Astrocyte (in vitro differentiated cells and primary cell): ENCODE results near the gene WDR36. TPM values are rescaled to one million over a fixed set of nuclear protein-coding genes. Genes with fewer than 3 reads are reported as not detected.

Experiments used
- DNase-seq: peaks from one replicate; pipeline ENCODE4 v3.0.0-alpha.2; 2010; ENCODE audit warnings: low read depth
- FAIRE-seq: peaks from 2 replicates; lab custom pipeline; 2011; peaks lifted over from hg19 to GRCh38; lab: Jason Lieb, UNC
- H2AFZ ChIP-seq: 2 replicates; pipeline ENCODE4 v1.6.0; 2012; ENCODE audit warnings: low read depth, low read length, inconsistent platforms
- H3K27ac ChIP-seq: 2 replicates; pipeline ENCODE4 v1.5.1; 2011; ENCODE audit warnings: low read depth, low read length, inconsistent platforms
- H3K27me3 ChIP-seq: 2 replicates; pipeline ENCODE4 v1.6.0; 2011; ENCODE audit warnings: low read length, inconsistent platforms; ENCODE audit not compliant: insufficient read depth
- H3K36me3 ChIP-seq: 2 replicates; pipeline ENCODE4 v1.5.1; 2011; ENCODE audit warnings: low read length, inconsistent platforms; ENCODE audit not compliant: insufficient read depth
- H3K4me1 ChIP-seq: 2 replicates; pipeline ENCODE4 v1.5.1; 2011; ENCODE audit warnings: low read length, inconsistent platforms; ENCODE audit not compliant: insufficient read depth
- H3K4me2 ChIP-seq: 2 replicates; pipeline ENCODE4 v1.6.0; 2012; ENCODE audit warnings: low read length, inconsistent platforms
- H3K4me3 ChIP-seq: 2 replicates; pipeline ENCODE4 v1.5.1; 2011; ENCODE audit warnings: low read depth, mild to moderate bottlenecking, low read length, inconsistent platforms; ENCODE audit not compliant: insufficient read depth
- H3K79me2 ChIP-seq: 2 replicates; pipeline ENCODE4 v1.6.0; 2012; ENCODE audit warnings: mild to moderate bottlenecking, low read length, inconsistent platforms; ENCODE audit not compliant: insufficient read depth
- H3K9ac ChIP-seq: 2 replicates; pipeline ENCODE4 v1.6.0; 2012; ENCODE audit warnings: mild to moderate bottlenecking, low read length, inconsistent platforms
- H3K9me3 ChIP-seq: 2 replicates; pipeline ENCODE4 v1.5.1; 2012; ENCODE audit warnings: low read depth, mild to moderate bottlenecking, low read length, inconsistent platforms; ENCODE audit not compliant: insufficient read depth
- H4K20me1 ChIP-seq: 2 replicates; pipeline ENCODE4 v1.6.0; 2012; ENCODE audit warnings: low read length, inconsistent platforms; ENCODE audit not compliant: insufficient read depth
- H3K27ac Mint-ChIP-seq: one replicate; pipeline ENCODE4 v1.8.0; 2021; ENCODE audit warnings: mild to moderate bottlenecking, mixed read lengths; ENCODE audit not compliant: unreplicated experiment
- H3K27me3 Mint-ChIP-seq: one replicate; pipeline ENCODE4 v1.8.0; 2021; ENCODE audit warnings: low read depth, mixed read lengths; ENCODE audit not compliant: unreplicated experiment
- H3K36me3 Mint-ChIP-seq: one replicate; pipeline ENCODE4 v1.8.0; 2021; ENCODE audit warnings: low read depth, mixed read lengths; ENCODE audit not compliant: unreplicated experiment
- H3K4me1 Mint-ChIP-seq: one replicate; pipeline ENCODE4 v1.8.0; 2021; ENCODE audit warnings: low read depth, mixed read lengths; ENCODE audit not compliant: unreplicated experiment
- H3K4me3 Mint-ChIP-seq: one replicate; pipeline ENCODE4 v1.8.0; 2021; ENCODE audit warnings: mild to moderate bottlenecking, moderate library complexity, mixed read lengths; ENCODE audit not compliant: unreplicated experiment
- H3K9me3 Mint-ChIP-seq: one replicate; pipeline ENCODE4 v1.8.0; 2021; ENCODE audit warnings: mild to moderate bottlenecking, mixed read lengths; ENCODE audit not compliant: unreplicated experiment
- CTCF ChIP-seq: IDR thresholded peaks from 2 replicates; pipeline ENCODE4 v1.5.1; 2011; ENCODE audit warnings: low read depth, mild to moderate bottlenecking, inconsistent platforms, low read length, moderate library complexity; ENCODE audit not compliant: insufficient read depth
- EZH2 ChIP-seq: IDR thresholded peaks from 2 replicates; pipeline ENCODE4 v1.6.1; 2012; ENCODE audit warnings: mild to moderate bottlenecking, low read length, inconsistent platforms; ENCODE audit not compliant: insufficient read depth
- total RNA-seq: library from RNA; stranded (reverse); gene quantifications from 2 replicates; pipeline ENCODE4 v1.2.1, GENCODE V29; 2021

WDR36 gene
- total RNA-seq, 1 donor from 2014 or later = 33.4 TPM

- H3K79me2 ChIP-seq = no peaks in the 10 kb centered on the region
- DNase-seq = no peak
- H3K4me2 ChIP-seq = no peak overlapping the region
- Mint-ChIP-seq H3K36me3 (peaks cover 5% of the 10 kb centered on the region), H3K27ac (no peak overlapping the region), H3K27me3 (no peaks in the 10 kb centered on the region), H3K4me1 (peaks cover 36% of the 10 kb centered on the region), H3K9me3 (no peaks in the 10 kb centered on the region), H3K4me3 (no peak overlapping the region)
- TF ChIP-seq CTCF (no peak), EZH2 (no peak)
- FAIRE-seq = no peak
- no peak overlapping the region for H3K9ac ChIP-seq
- no peaks in the 10 kb centered on the region for H3K27me3 ChIP-seq
- H3K27ac ChIP-seq = no peak overlapping the region
- H4K20me1 ChIP-seq = no peaks in the 10 kb centered on the region
- peaks cover 2% of the 10 kb centered on the region for H3K4me1 ChIP-seq
- H3K36me3 ChIP-seq = peaks cover 25% of the 10 kb centered on the region
- H3K4me3 ChIP-seq = no peak overlapping the region
- no peak overlapping the region for H2AFZ ChIP-seq
- H3K9me3 ChIP-seq = no peaks in the 10 kb centered on the region
These were observed 34.7 kb downstream of the WDR36 start for GRCh38 chr5:111126896-111127295.

- no peak overlapping the region for H3K4me3 Mint-ChIP-seq
These were observed 35.5 kb downstream of the WDR36 start for GRCh38 chr5:111127453-111128195.

GRCh38 chr5:111129938-111130337 is 37.8 kb downstream of the WDR36 start:
- Mint-ChIP-seq H3K4me1 (peaks cover 31% of the 10 kb centered on the region), H3K4me3 (no peak overlapping the region), H3K27ac (no peak overlapping the region)

More at GRCh38 chr5:111127453-111128195, 35.5 kb downstream of the WDR36 start:
- no peak overlapping the region for H3K4me2 ChIP-seq
- TF ChIP-seq EZH2 = no peak
- no peak overlapping the region for H2AFZ ChIP-seq
- no peaks in the 10 kb centered on the region for H3K27me3 Mint-ChIP-seq
- H4K20me1 ChIP-seq = no peaks in the 10 kb centered on the region
- H3K4me3 ChIP-seq = no peak overlapping the region
- H3K27ac ChIP-seq = no peak overlapping the region
- H3K9me3 Mint-ChIP-seq = no peaks in the 10 kb centered on the region
- no peaks in the 10 kb centered on the region for H3K9me3 ChIP-seq
- H3K4me1 ChIP-seq = peaks cover 2% of the 10 kb centered on the region
- H3K27me3 ChIP-seq = no peaks in the 10 kb centered on the region
- peaks cover 3% of the 10 kb centered on the region for H3K36me3 Mint-ChIP-seq
- H3K27ac Mint-ChIP-seq = no peak overlapping the region
- no peak overlapping the region for H3K9ac ChIP-seq
- FAIRE-seq (no peak), DNase-seq (no peak)
- H3K36me3 ChIP-seq = peaks cover 19% of the 10 kb centered on the region
- peaks cover 36% of the 10 kb centered on the region for H3K4me1 Mint-ChIP-seq
- H3K79me2 ChIP-seq = no peaks in the 10 kb centered on the region

More at GRCh38 chr5:111129938-111130337, 37.8 kb downstream of the WDR36 start:
- Mint-ChIP-seq H3K9me3 (no peaks in the 10 kb centered on the region), H3K27me3 (no peaks in the 10 kb centered on the region), H3K36me3 (peaks cover 2% of the 10 kb centered on the region)
- Histone ChIP-seq H3K4me3 (no peak overlapping the region), H3K4me2 (peak overlapping the region; percentile 1), H3K36me3 (peaks cover 18% of the 10 kb centered on the region), H2AFZ (no peak overlapping the region), H3K9me3 (no peaks in the 10 kb centered on the region), H3K27ac (no peak overlapping the region), H3K9ac (no peak overlapping the region), H4K20me1 (no peaks in the 10 kb centered on the region), H3K79me2 (no peaks in the 10 kb centered on the region), H3K4me1 (peaks cover 2% of the 10 kb centered on the region), H3K27me3 (no peaks in the 10 kb centered on the region)
- FAIRE-seq (no peak), DNase-seq (peak; percentile 33)
- TF ChIP-seq EZH2 (no peak), CTCF (no peak)
